Neutrophil (primary cell): ENCODE results near the gene MICU1.

Experiments
- H3K27ac ChIP-seq: fragments of 200-600 bp; sonication (generic); 2 replicates; pipeline ENCODE4 v1.5.1; 2016; ENCODE audit warnings: mild to moderate bottlenecking, moderate library complexity
- H3K27me3 ChIP-seq: fragments of 200-600 bp; sonication (generic); 2 replicates; pipeline ENCODE4 v1.6.0; 2016; ENCODE audit warnings: mild to moderate bottlenecking
- H3K36me3 ChIP-seq: fragments of 200-600 bp; sonication (generic); 2 replicates; pipeline ENCODE4 v1.5.1; 2017
- H3K4me1 ChIP-seq, 2 experiments: fragments of 200-600 bp in 1 of 2; sonication (generic) in 1 of 2; 1 replicate in 1 of 2; 2 replicates in 1 of 2; pipeline versions ENCODE4 v1.5.1 to v1.6.1; 2013 to 2016; ENCODE audit warnings: low read depth in 1 of 2, low read length in 1 of 2, mild to moderate bottlenecking in 1 of 2, moderate library complexity in 1 of 2; ENCODE audit not compliant: control insufficient read depth in 1 of 2, insufficient read depth in 1 of 2
- H3K4me3 ChIP-seq, 2 experiments: fragments of 200-600 bp in 1 of 2; sonication (generic) in 1 of 2; 1 replicate in 1 of 2; 2 replicates in 1 of 2; pipeline ENCODE4 v1.5.1; 2013 to 2016; ENCODE audit warnings: low read depth in 1 of 2, low read length in 1 of 2, mild to moderate bottlenecking in 1 of 2, moderate library complexity in 1 of 2
- H3K9me3 ChIP-seq: fragments of 200-600 bp; sonication (generic); 2 replicates; pipeline ENCODE4 v1.5.1; 2016
- TF ChIP-seq, protein P1 (sequence below): fragments of 200-600 bp; sonication (generic); IDR thresholded peaks from 2 replicates; pipeline ENCODE4 v1.5.1; 2016; ENCODE audit warnings: antibody characterized with exemption

The MICU1 gene

DNA sequence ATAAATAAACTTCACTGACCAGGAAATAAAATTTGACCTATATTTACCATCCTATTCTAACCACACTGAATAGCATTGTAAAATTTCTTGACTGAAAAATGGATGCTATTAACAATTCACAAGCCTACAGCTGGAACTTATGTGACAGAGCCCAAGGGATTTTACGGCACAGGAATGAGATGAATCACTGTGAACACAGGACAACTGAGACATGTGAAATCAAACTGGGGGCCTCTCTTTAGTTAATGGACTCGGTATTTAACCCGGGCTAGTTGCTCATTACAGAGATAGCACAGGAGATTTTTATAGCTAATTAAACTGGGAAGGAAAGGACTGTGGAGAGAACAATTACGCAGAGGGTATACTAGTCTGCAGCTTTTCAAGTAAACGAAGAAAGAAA lies 100.6 kb downstream of the MICU1 start:
- H3K4me3 ChIP-seq = no peak overlapping the region
- H3K27ac ChIP-seq = peak overlapping the region; percentile 74
- TF ChIP-seq, protein P1, sequence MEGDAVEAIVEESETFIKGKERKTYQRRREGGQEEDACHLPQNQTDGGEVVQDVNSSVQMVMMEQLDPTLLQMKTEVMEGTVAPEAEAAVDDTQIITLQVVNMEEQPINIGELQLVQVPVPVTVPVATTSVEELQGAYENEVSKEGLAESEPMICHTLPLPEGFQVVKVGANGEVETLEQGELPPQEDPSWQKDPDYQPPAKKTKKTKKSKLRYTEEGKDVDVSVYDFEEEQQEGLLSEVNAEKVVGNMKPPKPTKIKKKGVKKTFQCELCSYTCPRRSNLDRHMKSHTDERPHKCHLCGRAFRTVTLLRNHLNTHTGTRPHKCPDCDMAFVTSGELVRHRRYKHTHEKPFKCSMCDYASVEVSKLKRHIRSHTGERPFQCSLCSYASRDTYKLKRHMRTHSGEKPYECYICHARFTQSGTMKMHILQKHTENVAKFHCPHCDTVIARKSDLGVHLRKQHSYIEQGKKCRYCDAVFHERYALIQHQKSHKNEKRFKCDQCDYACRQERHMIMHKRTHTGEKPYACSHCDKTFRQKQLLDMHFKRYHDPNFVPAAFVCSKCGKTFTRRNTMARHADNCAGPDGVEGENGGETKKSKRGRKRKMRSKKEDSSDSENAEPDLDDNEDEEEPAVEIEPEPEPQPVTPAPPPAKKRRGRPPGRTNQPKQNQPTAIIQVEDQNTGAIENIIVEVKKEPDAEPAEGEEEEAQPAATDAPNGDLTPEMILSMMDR = no peak
- no peaks in the 10 kb centered on the region for H3K27me3 ChIP-seq
- no peaks in the 10 kb centered on the region for H3K36me3 ChIP-seq
- peaks cover 25 to 26% of the 10 kb centered on the region in 2 experiments for H3K4me1 ChIP-seq
- no peaks in the 10 kb centered on the region for H3K9me3 ChIP-seq

DNA sequence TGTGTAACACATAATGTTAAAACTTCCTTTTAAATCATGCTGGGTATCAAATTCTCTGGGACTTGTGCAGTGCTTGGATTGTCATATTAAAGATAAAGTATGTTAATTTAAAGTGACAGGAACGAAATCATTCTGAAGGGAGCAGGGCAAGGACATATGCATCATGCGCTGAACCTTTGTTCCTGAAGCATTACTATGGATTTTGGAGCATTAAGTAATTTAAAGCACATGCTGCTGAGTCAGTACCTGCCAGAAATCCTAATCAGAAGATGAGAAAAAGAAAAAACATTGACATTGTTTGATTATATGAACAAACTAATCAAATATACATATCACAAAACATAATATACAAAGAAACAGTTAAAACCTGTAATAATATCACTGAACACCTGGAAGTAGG lies 101.4 kb downstream of the MICU1 start:
- Histone ChIP-seq H3K36me3 (no peaks in the 10 kb centered on the region), H3K4me1 (peaks cover 25 to 26% of the 10 kb centered on the region in 2 experiments), H3K27ac (peak overlapping the region; percentile 74), H3K9me3 (no peaks in the 10 kb centered on the region), H3K27me3 (no peaks in the 10 kb centered on the region), H3K4me3 (no peak overlapping the region)
- TF ChIP-seq, protein P1 = no peak

- Histone ChIP-seq H3K36me3 (no peaks in the 10 kb centered on the region), H3K9me3 (no peaks in the 10 kb centered on the region), H3K4me1 (peaks cover 25 to 26% of the 10 kb centered on the region in 2 experiments), H3K27me3 (no peaks in the 10 kb centered on the region), H3K27ac (peak overlapping the region; percentile 74), H3K4me3 (no peak overlapping the region)
- TF ChIP-seq, protein P1 = no peak
Measured at GRCh38 chr10:72523932-72524396, 101.9 kb downstream of the MICU1 start.

DNA sequence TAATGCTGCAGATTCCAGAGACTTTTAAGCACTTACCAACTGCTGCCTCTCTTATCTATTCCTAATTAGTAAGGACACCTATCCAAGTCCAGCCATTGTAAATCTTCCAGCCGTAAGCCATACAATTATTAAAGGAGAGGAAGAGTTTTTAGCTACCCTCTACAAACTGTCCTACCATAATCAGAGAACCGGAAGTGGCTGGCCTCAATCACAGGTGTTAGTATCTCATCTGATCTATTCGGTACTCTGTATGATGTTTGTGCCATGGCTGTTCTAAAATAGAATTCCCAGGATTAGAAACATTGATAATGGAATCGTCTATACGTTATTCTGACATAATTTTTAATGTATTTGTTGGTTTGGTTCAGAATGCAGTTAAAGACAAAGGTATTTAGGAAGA lies 102.8 kb downstream of the MICU1 start:
- H3K36me3 ChIP-seq = no peaks in the 10 kb centered on the region
- H3K27me3 ChIP-seq = no peaks in the 10 kb centered on the region
- no peak overlapping the region for H3K4me3 ChIP-seq
- peak overlapping the region; percentile 4 for H3K27ac ChIP-seq
- peaks cover 18 to 21% of the 10 kb centered on the region in 2 experiments for H3K4me1 ChIP-seq
- TF ChIP-seq, protein P1 = no peak
- H3K9me3 ChIP-seq = no peaks in the 10 kb centered on the region

DNA sequence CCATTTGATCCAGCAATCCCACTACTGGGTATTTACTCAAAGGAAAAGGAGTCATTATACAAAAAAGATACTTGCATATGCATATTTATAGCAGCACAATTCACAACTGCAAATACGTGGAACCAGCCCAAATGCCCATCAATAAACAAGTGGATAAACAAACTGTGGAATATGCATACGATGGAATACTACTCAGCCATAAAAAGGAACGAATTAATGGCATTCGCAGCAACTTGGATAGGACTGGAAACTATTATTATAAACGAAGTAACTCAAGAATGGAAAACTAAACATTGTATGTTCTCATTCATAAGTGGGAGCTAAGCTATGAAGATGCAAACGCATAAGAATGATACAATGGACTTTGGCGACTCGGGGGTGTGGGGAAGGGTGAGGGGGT lies 108.6 kb downstream of the MICU1 start:
- Histone ChIP-seq H3K27me3 (no peaks in the 10 kb centered on the region), H3K27ac (no peak overlapping the region), H3K4me3 (no peak overlapping the region), H3K36me3 (no peaks in the 10 kb centered on the region), H3K9me3 (no peaks in the 10 kb centered on the region), H3K4me1 (peaks cover 10% of the 10 kb centered on the region in 2 experiments)
- TF ChIP-seq, protein P1 = no peak

GRCh38 chr10:72515455-72515854 lies 110.4 kb downstream of the MICU1 start:
- no peak overlapping the region for H3K4me3 ChIP-seq
- H3K27me3 ChIP-seq = no peaks in the 10 kb centered on the region
- no peaks in the 10 kb centered on the region for H3K36me3 ChIP-seq
- H3K9me3 ChIP-seq = no peaks in the 10 kb centered on the region
- no peak overlapping the region for H3K27ac ChIP-seq
- peaks cover 28% of the 10 kb centered on the region in 2 experiments for H3K4me1 ChIP-seq
- TF ChIP-seq, protein P1 = no peak
